ENCODE measurements around the gene NTRK3. TPM values are rescaled to one million over a fixed set of nuclear protein-coding genes. Genes with fewer than 3 reads are reported as not detected.

Gene NTRK3
- total RNA-seq, 2 experiments from 2014 or later, result not detected

- POLR2A ChIA-PET, result no interaction called here
- DNase-seq, result no peak
- no peaks in the 10 kb centered on the region for H3K27me3 Mint-ChIP-seq
- H3K27ac Mint-ChIP-seq, result no peak overlapping the region
- no peak overlapping the region for H3K4me3 Mint-ChIP-seq
- H3K9me3 Mint-ChIP-seq, result no peaks in the 10 kb centered on the region
- CTCF ChIA-PET, result no interaction called here
- no peaks in the 10 kb centered on the region for H3K4me1 Mint-ChIP-seq
- no peaks in the 10 kb centered on the region for H3K36me3 Mint-ChIP-seq (ENCODE audit: low read depth)
Observed at GRCh38 chr15:88108477-88108876, 148.1 kb downstream of the NTRK3 start.

GRCh38 chr15:88106074-88106473, 150.5 kb downstream of the NTRK3 start:
- ChIA-PET POLR2A (no interaction called here), CTCF (no interaction called here)

GRCh38 chr15:88104357-88104756, 152.2 kb downstream of the NTRK3 start:
- ChIA-PET POLR2A (no interaction called here), CTCF (no interaction called here)
- Mint-ChIP-seq H3K27me3 (no peaks in the 10 kb centered on the region), H3K4me3 (no peak overlapping the region), H3K27ac (no peak overlapping the region), H3K36me3 (ENCODE audit: low read depth) (no peaks in the 10 kb centered on the region), H3K4me1 (no peaks in the 10 kb centered on the region), H3K9me3 (no peaks in the 10 kb centered on the region)
- no peak for DNase-seq

More at GRCh38 chr15:88106074-88106473, 150.5 kb downstream of the NTRK3 start:
- Mint-ChIP-seq H3K9me3 (no peaks in the 10 kb centered on the region), H3K4me1 (no peaks in the 10 kb centered on the region), H3K4me3 (no peak overlapping the region), H3K36me3 (ENCODE audit: low read depth) (no peaks in the 10 kb centered on the region), H3K27ac (no peak overlapping the region), H3K27me3 (no peaks in the 10 kb centered on the region)
- DNase-seq, result no peak

- ChIA-PET CTCF (no interaction called here), POLR2A (no interaction called here)
- Mint-ChIP-seq H3K36me3 (ENCODE audit: low read depth) (no peaks in the 10 kb centered on the region), H3K4me3 (no peak overlapping the region), H3K27ac (no peak overlapping the region), H3K4me1 (no peaks in the 10 kb centered on the region), H3K9me3 (no peaks in the 10 kb centered on the region), H3K27me3 (no peaks in the 10 kb centered on the region)
- no peak for DNase-seq
Observed at GRCh38 chr15:88100181-88100580, 156.4 kb downstream of the NTRK3 start.

- H3K27ac Mint-ChIP-seq, result no peak overlapping the region
- H3K4me3 Mint-ChIP-seq, result no peak overlapping the region
- no peak for DNase-seq
- no peaks in the 10 kb centered on the region for H3K9me3 Mint-ChIP-seq
- H3K27me3 Mint-ChIP-seq, result no peaks in the 10 kb centered on the region
- POLR2A ChIA-PET, result no interaction called here
- no peaks in the 10 kb centered on the region for H3K36me3 Mint-ChIP-seq (ENCODE audit: low read depth)
- CTCF ChIA-PET, result no interaction called here
- no peaks in the 10 kb centered on the region for H3K4me1 Mint-ChIP-seq
Observed at GRCh38 chr15:88098361-88098760, 158.2 kb downstream of the NTRK3 start.

- no peak for DNase-seq
- no peaks in the 10 kb centered on the region for H3K9me3 Mint-ChIP-seq
- H3K27me3 Mint-ChIP-seq, result no peaks in the 10 kb centered on the region
- H3K4me1 Mint-ChIP-seq, result no peaks in the 10 kb centered on the region
- POLR2A ChIA-PET, result no interaction called here
- no peaks in the 10 kb centered on the region for H3K36me3 Mint-ChIP-seq (ENCODE audit: low read depth)
- no peak overlapping the region for H3K4me3 Mint-ChIP-seq
- CTCF ChIA-PET, result no interaction called here
- no peak overlapping the region for H3K27ac Mint-ChIP-seq
Observed at GRCh38 chr15:88091444-88092016, 165.0 kb downstream of the NTRK3 start.

- Mint-ChIP-seq H3K4me3 (no peak overlapping the region), H3K36me3 (ENCODE audit: low read depth) (no peaks in the 10 kb centered on the region), H3K27ac (no peak overlapping the region), H3K4me1 (no peaks in the 10 kb centered on the region), H3K9me3 (no peaks in the 10 kb centered on the region), H3K27me3 (no peaks in the 10 kb centered on the region)
- ChIA-PET POLR2A (no interaction called here), CTCF (interaction anchor here (1.0 kb wide), 1 partner anchor 28 kb away, joined by 3 read pairs; no protein-coding TSS in a partner anchor)
- no peak for DNase-seq
Observed at GRCh38 chr15:88090481-88091011, 166.0 kb downstream of the NTRK3 start.

GRCh38 chr15:88089731-88090130, 166.8 kb downstream of the NTRK3 start:
- CTCF ChIA-PET, result interaction anchor here (1.0 kb wide), 1 partner anchor 28 kb away, joined by 3 read pairs; no protein-coding TSS in a partner anchor
- no peak overlapping the region for H3K4me3 Mint-ChIP-seq
- POLR2A ChIA-PET, result no interaction called here
- no peaks in the 10 kb centered on the region for H3K9me3 Mint-ChIP-seq
- DNase-seq, result no peak
- H3K27ac Mint-ChIP-seq, result no peak overlapping the region
- H3K4me1 Mint-ChIP-seq, result no peaks in the 10 kb centered on the region
- H3K27me3 Mint-ChIP-seq, result no peaks in the 10 kb centered on the region
- no peaks in the 10 kb centered on the region for H3K36me3 Mint-ChIP-seq (ENCODE audit: low read depth)

GRCh38 chr15:88089024-88089620, 167.4 kb downstream of the NTRK3 start:
- ChIA-PET CTCF (interaction anchor here (1.0 kb wide), 1 partner anchor 27 kb away, joined by 3 read pairs; no protein-coding TSS in a partner anchor), POLR2A (no interaction called here)
- Mint-ChIP-seq H3K4me3 (no peak overlapping the region), H3K27ac (no peak overlapping the region), H3K9me3 (no peaks in the 10 kb centered on the region), H3K36me3 (ENCODE audit: low read depth) (no peaks in the 10 kb centered on the region), H3K27me3 (no peaks in the 10 kb centered on the region), H3K4me1 (no peaks in the 10 kb centered on the region)
- DNase-seq, result no peak

GRCh38 chr15:88083811-88084760, 172.5 kb downstream of the NTRK3 start:
- DNase-seq, result no peak
- ChIA-PET CTCF (no interaction called here), POLR2A (no interaction called here)
- Mint-ChIP-seq H3K4me3 (no peak overlapping the region), H3K27ac (no peak overlapping the region), H3K27me3 (no peaks in the 10 kb centered on the region), H3K4me1 (no peaks in the 10 kb centered on the region), H3K36me3 (ENCODE audit: low read depth) (no peaks in the 10 kb centered on the region), H3K9me3 (no peaks in the 10 kb centered on the region)

GRCh38 chr15:88080616-88081015, 175.9 kb downstream of the NTRK3 start:
- Mint-ChIP-seq H3K27me3 (no peaks in the 10 kb centered on the region), H3K4me1 (no peaks in the 10 kb centered on the region), H3K36me3 (ENCODE audit: low read depth) (no peaks in the 10 kb centered on the region), H3K9me3 (no peaks in the 10 kb centered on the region), H3K4me3 (no peak overlapping the region), H3K27ac (no peak overlapping the region)
- POLR2A ChIA-PET, result no interaction called here
- DNase-seq, result no peak
- CTCF ChIA-PET, result no interaction called here

- Mint-ChIP-seq H3K9me3 (no peaks in the 10 kb centered on the region), H3K27ac (no peak overlapping the region), H3K4me3 (no peak overlapping the region), H3K27me3 (no peaks in the 10 kb centered on the region), H3K36me3 (ENCODE audit: low read depth) (no peaks in the 10 kb centered on the region), H3K4me1 (no peaks in the 10 kb centered on the region)
- DNase-seq, result no peak
- CTCF ChIA-PET, result no interaction called here
- POLR2A ChIA-PET, result no interaction called here
Observed at GRCh38 chr15:88077296-88078020, 179.1 kb downstream of the NTRK3 start.

GRCh38 chr15:88076328-88076727, 180.2 kb downstream of the NTRK3 start:
- Mint-ChIP-seq H3K27ac (no peak overlapping the region), H3K4me3 (no peak overlapping the region), H3K36me3 (ENCODE audit: low read depth) (no peaks in the 10 kb centered on the region), H3K27me3 (no peaks in the 10 kb centered on the region), H3K4me1 (no peaks in the 10 kb centered on the region), H3K9me3 (no peaks in the 10 kb centered on the region)
- DNase-seq, result no peak
- ChIA-PET CTCF (no interaction called here), POLR2A (no interaction called here)
